ENCODE data around the gene TRAPPC12. TPM values are rescaled to one million over a fixed set of nuclear protein-coding genes. Genes with fewer than 3 reads are reported as not detected.

Gene TRAPPC12
- total RNA-seq, 4 donors from 2014 or later: 41.3 to 83.6 (median 52.0) TPM

GRCh38 chr2:3403587-3404334 is 24.3 kb downstream of the TRAPPC12 start:
- no peak for TF ChIP-seq CTCF (IDR thresholded peaks at IDR 0.05; ENCODE audit: low read depth)

- TF ChIP-seq CTCF (IDR thresholded peaks at IDR 0.05; ENCODE audit: low read depth): no peak
These were observed 24.9 kb downstream of the TRAPPC12 start for GRCh38 chr2:3404349-3404894.

- TF ChIP-seq CTCF (IDR thresholded peaks at IDR 0.05; ENCODE audit: low read depth): no peak
These were observed 25.8 kb downstream of the TRAPPC12 start for GRCh38 chr2:3405307-3405706.

GRCh38 chr2:3405876-3406275 is 26.4 kb downstream of the TRAPPC12 start:
- TF ChIP-seq CTCF (IDR thresholded peaks at IDR 0.05; ENCODE audit: low read depth): no peak

- TF ChIP-seq CTCF (IDR thresholded peaks at IDR 0.05; ENCODE audit: low read depth): no peak
These were observed 27.0 kb downstream of the TRAPPC12 start for GRCh38 chr2:3406501-3406900.

GRCh38 chr2:3408781-3409180 is 29.3 kb downstream of the TRAPPC12 start:
- TF ChIP-seq CTCF (IDR thresholded peaks at IDR 0.05; ENCODE audit: low read depth): no peak

- no peak for TF ChIP-seq CTCF (IDR thresholded peaks at IDR 0.05; ENCODE audit: low read depth)
These were observed 30.2 kb downstream of the TRAPPC12 start for GRCh38 chr2:3409627-3410170.

Data from subcutaneous adipose tissue (tissue), 4 donors.